Esophagus mucosa (tissue), 1 donor: ENCODE data around the gene SLU7. TPM values are rescaled to one million over a fixed set of nuclear protein-coding genes. Genes with fewer than 3 reads are reported as not detected.
A peak's percentile ranks its signal among the peaks of the same experiment; 100 is the strongest.

Experiments used
- ATAC-seq: fragments of 200-7000 bp; cut with Tn5 transposase; one replicate; pipeline ENCODE4 v1.9.1; 2020
- total RNA-seq: library from RNA; stranded (reverse); gene quantifications from one replicate; pipeline ENCODE4 v1.2.4, GENCODE V29; 2023
- donor health status: DM: yes; HTN: yes; CAD: no.

Gene SLU7
- total RNA-seq, 1 donor from 2014 or later, result 23.8 TPM

DNA sequence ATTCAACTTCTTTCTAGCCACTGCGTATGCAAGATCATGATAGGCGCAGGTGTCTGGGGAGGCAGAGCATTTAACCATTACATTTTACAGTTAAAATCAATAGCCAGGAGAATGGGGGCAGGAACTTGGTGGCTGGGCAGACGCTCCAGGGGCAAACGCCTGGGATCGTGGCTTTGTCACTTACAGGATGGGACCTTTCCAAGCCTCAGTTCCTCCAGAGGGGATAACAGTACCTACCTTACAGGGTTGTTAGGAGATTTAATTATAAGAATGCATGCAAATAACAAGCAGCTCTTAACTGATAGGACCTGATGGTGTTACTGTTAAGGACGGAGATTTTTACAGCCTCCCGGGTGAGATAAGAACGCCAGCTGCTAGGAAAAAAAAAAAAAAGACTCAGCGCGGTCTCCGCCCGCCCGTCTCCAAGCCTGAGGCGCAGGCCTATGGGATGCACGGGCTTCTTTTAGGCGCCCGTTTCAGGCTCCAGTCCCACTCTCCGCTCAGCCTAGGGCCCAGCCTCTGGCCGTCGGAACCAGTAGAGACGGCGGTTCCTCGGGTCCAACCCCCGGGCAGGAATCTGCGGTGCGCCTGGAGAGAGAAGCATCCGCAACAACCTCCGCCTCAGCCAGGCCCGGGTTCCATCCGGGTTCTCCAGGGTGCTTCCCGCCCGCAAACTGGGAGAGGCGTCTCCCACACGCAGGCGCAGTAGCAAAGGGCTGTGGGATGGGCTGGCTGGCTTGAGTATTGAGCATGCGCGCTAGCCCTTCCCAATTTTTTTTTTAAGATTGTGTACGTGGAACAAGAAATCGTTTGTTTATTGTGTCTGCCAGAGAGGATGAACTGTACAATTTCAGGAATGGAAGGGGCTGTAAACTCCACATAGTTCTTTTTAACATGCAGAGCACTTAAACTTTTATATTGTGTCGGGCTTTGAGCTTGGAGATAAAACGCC lies 19.2 kb downstream of the SLU7 start, which contains the start of gene FAM200C:
FAM200C (minus strand) TSS at position 653 of the 952 bp plus-strand sequence. CDS start 4,564 bp downstream, outside the sequence.
- peak; percentile 99 for ATAC-seq

- no peak for ATAC-seq
Measured at GRCh38 chr5:160398806-160399205, 20.1 kb downstream of the SLU7 start.

DNA sequence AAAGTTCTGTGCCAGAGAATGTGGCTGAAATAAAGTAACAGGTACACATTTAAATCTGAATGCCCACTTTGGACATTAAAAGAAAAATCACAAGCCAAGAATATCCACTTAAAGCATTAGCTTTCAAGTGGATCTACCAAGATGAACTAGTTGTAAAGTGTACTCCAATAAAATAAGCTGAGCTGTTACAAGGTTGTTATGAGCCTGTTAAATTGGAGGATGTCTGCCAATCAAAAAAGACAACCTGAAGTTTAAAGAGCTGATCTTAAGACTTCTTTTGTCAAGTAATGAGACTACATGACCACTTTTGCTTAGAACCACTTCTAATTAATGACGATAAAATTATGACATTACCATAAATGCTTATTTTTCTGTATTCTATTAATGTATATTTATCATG lies 21.4 kb downstream of the SLU7 start:
- no peak for ATAC-seq

DNA sequence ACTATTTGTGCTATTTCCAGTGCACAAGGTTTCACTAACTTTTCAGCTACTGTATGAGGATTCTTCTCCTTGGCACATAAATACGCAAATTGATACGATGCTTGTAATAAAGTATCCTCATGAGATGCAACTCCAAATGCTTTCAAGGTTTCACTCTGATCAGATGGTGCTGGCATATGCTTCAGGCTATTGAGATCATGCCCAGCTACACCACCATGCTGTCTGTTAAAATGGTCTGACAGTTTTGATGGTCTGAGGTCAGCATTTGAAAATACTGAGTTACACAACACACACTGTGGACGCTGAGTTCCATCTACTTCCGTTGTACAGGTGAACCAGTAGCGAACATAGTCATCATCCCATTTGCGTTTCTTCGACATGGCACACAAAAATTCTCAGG lies 23.8 kb downstream of the SLU7 start:
- ATAC-seq, result no peak

GRCh38 chr5:160390787-160391696 lies 27.8 kb downstream of the SLU7 start:
- ATAC-seq, result no peak

- ATAC-seq, result no peak
Measured at GRCh38 chr5:160387445-160387844, 31.4 kb downstream of the SLU7 start.

GRCh38 chr5:160385496-160385895 lies 33.4 kb downstream of the SLU7 start:
- ATAC-seq, result no peak

GRCh38 chr5:160384681-160385080 lies 34.2 kb downstream of the SLU7 start:
- no peak for ATAC-seq

GRCh38 chr5:160382346-160382745 lies 36.5 kb downstream of the SLU7 start:
- ATAC-seq, result no peak

GRCh38 chr5:160380041-160380440 lies 38.8 kb downstream of the SLU7 start:
- no peak for ATAC-seq

- no peak for ATAC-seq
Measured at GRCh38 chr5:160379511-160379910, 39.4 kb downstream of the SLU7 start.

DNA sequence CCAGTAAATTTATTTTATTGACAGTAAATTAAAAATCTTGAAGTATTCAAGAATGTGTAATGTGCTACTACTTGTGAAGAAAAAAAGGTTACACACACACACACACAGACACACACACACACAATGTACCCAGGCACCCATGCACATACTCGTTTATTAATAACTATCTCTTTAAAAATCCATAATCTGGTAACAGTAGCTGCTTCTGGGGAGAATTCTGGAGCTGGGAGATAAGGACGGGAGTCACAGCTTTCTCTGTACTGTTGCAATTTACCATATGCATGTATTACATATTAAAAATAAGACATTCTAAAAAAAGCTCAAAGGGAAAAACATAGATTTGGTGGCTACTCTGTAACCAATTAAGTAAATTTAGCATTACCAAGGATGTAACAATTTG lies 40.6 kb downstream of the SLU7 start:
- ATAC-seq, result no peak

- no peak for ATAC-seq
Measured at GRCh38 chr5:160377651-160378050, 41.2 kb downstream of the SLU7 start.

DNA sequence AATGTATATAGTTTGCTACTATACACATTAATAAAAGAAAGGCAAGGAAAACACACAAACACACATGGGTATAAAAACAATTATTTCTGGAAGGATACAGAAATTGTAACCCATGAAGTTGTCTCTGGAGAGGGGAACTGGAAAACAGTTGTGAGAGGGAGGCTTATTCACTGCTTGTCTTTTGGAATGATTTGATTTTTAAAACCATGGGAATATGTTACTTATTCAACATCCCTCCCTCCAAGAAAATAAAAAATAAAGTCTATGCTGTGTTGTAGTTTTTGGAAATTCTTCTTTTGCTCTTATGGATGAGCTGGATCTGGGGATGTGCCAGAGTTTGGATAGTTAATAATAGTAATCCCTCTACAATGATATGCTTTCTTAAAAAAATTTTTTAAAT lies 42.5 kb downstream of the SLU7 start:
- no peak for ATAC-seq

DNA sequence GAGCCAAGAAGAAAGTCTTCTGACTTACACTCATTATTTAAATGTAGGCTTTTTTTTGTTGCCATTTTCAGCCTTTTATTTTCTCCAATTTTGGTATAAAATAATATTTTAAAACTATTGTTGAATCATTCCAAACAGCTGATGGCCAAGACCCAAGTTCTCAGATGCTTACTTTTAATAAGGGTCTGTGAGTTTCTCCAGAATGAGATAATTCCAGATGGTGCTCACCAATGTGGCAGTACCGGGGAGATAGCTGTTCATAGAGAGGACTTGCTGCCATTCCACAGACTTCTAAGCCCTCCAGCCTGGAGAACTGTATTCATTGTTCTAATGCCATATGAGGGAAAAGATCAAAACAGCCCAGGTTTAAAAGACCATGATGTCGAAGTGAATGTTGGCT lies 43.2 kb downstream of the SLU7 start:
- ATAC-seq, result no peak

- no peak for ATAC-seq
Measured at GRCh38 chr5:160375166-160375565, 43.7 kb downstream of the SLU7 start.

DNA sequence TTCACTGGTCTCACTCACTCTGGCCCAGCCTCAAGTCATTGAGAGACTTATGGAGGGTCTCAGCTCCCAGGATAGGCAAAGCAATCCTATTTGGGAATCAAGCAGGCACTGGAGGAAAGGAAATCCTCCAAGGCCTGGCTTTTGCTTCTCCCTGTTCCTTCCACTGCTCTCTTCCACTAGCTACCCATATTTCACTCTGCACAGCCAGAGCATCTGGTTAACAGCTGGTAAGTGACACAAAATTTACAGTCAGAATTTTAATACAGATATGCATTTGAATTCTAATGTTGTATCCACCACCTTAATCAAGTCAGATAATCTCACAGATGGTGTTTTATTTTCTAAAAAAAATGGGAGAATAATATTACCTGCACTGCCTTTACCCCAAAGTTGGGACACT lies 47.6 kb downstream of the SLU7 start:
- no peak for ATAC-seq

DNA sequence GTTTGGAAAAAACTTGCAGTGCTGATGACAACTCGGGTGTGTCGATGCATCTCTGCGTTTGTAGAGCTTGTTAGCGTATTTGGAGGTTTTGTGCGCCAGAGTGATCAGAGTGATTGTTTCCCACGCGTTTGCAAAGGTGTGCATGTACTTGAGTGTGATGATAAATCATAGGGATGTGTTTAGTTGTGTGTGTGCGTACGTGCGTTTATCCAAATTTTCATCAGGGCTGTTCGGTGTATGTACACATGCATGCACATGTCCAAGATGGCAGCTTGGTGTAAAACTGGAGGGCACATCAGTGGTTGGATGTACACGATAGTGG lies 48.2 kb downstream of the SLU7 start:
- ATAC-seq, result no peak

- peak; percentile 42 for ATAC-seq
Measured at GRCh38 chr5:160369990-160370712, 48.7 kb downstream of the SLU7 start, which contains the start of gene C1QTNF2. TSS of gene C1QTNF2 (minus strand) at chr5:160370626. CDS start at chr5:160355011, 15,615 bp downstream.

DNA sequence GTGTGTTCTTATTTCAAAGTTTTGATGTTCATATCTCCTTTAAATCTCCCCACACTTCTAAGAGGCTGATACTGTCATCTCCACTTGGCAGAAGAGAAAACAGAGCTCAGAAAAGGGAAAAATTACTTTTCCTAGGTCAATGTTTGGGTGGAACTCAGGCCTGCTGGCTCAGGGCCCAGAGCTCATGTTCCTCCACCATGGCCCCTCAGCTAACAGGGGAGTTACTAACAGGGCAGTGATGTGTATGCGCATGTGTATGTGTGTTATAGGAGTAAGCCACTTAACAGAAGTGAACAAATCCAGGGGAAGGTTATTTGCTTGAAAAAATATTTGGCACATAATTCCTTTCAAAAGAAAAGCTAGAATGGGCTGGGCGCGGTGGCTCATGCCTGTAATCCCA lies 51.0 kb downstream of the SLU7 start:
- ATAC-seq, result no peak

DNA sequence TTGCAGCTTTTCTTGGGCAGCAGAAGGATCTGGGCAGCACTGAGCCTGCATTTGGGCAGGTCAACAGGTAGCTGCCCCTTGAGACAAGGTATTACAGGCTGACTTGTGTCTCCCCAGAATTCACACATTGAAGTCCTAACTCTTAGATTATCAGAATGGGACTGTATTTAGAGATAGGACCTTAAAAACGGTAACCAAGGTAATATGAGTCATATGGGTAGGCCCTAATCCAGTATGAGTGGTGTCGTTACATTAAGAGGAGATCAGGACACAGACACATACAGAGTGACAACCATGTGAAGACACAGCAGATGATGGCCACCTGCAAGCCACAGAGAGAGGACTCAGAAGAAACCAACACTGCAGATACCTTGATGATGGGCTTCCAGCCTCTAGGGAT lies 51.6 kb downstream of the SLU7 start:
- ATAC-seq, result no peak

DNA sequence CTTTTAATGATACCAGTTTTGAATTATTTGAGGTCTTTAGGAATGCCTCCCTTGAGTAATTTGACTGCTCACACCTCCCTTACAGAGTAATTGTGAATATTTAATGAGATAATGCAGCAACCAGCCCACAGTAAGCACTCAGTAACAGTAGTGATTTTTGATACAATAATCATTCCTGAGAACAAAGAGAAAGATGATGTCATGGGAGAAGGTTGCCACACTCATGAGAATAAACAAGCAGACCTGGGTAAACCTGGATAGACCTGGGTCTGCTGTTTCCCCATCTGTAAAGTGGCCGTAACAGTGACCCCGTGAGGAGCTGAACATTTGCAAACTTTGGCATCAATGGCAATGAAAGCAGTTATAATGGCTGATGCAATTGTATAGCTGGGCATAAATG lies 52.7 kb downstream of the SLU7 start:
- no peak for ATAC-seq
